IMR-90 (cell line): Measurements from ENCODE around the gene NUDT3.

ENCODE experiments used
- BHLHE40 ChIP-seq: fragments of 150-350 bp; IDR thresholded peaks from 2 replicates; pipeline ENCODE4 v1.6.1; 2016; ENCODE audit warnings: mild to moderate bottlenecking, low read depth, low read length
- CHD1 ChIP-seq: IDR thresholded peaks from 2 replicates; pipeline ENCODE4 v1.6.1; 2012; ENCODE audit warnings: low read depth, low read length, improper control_type of control experiment
- CTCF ChIP-seq: conservative IDR thresholded peaks from 2 replicates; pipeline ENCODE4 v1.5.1; 2012; ENCODE audit warnings: mild to moderate bottlenecking, low read depth, low read length, improper control_type of control experiment
- MAFK ChIP-seq: IDR thresholded peaks from 2 replicates; pipeline ENCODE4 v1.6.1; 2012; ENCODE audit warnings: low read depth, low read length, improper control_type of control experiment
- MAZ ChIP-seq: IDR thresholded peaks from 2 replicates; pipeline ENCODE4 v1.6.1; 2012; ENCODE audit warnings: low read depth, mild to moderate bottlenecking, low read length, improper control_type of control experiment, moderate library complexity, borderline replicate concordance
- POLR2A ChIP-seq: IDR thresholded peaks from 2 replicates; pipeline ENCODE4 v1.6.1; 2012; ENCODE audit warnings: mild to moderate bottlenecking, low read depth, low read length
- RAD21 ChIP-seq: IDR thresholded peaks from 2 replicates; pipeline ENCODE4 v1.6.1; 2012; ENCODE audit warnings: low read length, improper control_type of control experiment
- RCOR1 ChIP-seq: IDR thresholded peaks from 2 replicates; pipeline ENCODE4 v1.6.1; 2012; ENCODE audit warnings: mild to moderate bottlenecking, low read length, improper control_type of control experiment; ENCODE audit not compliant: insufficient replicate concordance
- RFX5 ChIP-seq: IDR thresholded peaks from 2 replicates; pipeline ENCODE4 v1.8.0; 2012; ENCODE audit warnings: low read depth, mild to moderate bottlenecking, low read length, moderate library complexity
- SMC3 ChIP-seq: fragments of 150-350 bp; IDR thresholded peaks from 2 replicates; pipeline ENCODE4 v1.6.1; 2016; ENCODE audit warnings: low read depth, mild to moderate bottlenecking, antibody characterized with exemption, low read length, moderate library complexity

GRCh38 chr6:34393966-34394305 is 1.5 kb upstream of the NUDT3 start:
- no peak for TF ChIP-seq CTCF
- no peak for TF ChIP-seq MAZ
- no peak for TF ChIP-seq POLR2A
- TF ChIP-seq CHD1: no peak
- no peak for TF ChIP-seq RAD21
- no peak for TF ChIP-seq BHLHE40
- no peak for TF ChIP-seq MAFK
- no peak for TF ChIP-seq RCOR1
- TF ChIP-seq SMC3: no peak
- TF ChIP-seq RFX5: no peak
